Measurements from ENCODE around the gene CASQ2.

CASQ2 gene

GRCh38 chr1:115762779-115763178, 5.7 kb downstream of the CASQ2 start:
- H3K27me3 ChIP-seq (replicated peaks): no peaks in the 10 kb centered on the region
- in situ Hi-C loops (cut with HindIII; ENCODE audit: low pct_ligation_motif_present, low sequenced_read_pairs): no loop called here
- H3K36me3 ChIP-seq (replicated peaks): no peaks in the 10 kb centered on the region
- no peak overlapping the region for H3K4me3 ChIP-seq (ENCODE audit: low read depth, low read length)
- DNase-seq: no peak
- no peak for TF ChIP-seq CTCF (IDR thresholded peaks at IDR 0.05; ENCODE audit: low read depth, low read length, missing control alignments)
- H3K27ac ChIP-seq: no peak overlapping the region

GRCh38 chr1:115761601-115762302, 6.8 kb downstream of the CASQ2 start:
- Histone ChIP-seq H3K36me3 (replicated peaks) (no peaks in the 10 kb centered on the region), H3K27ac (no peak overlapping the region), H3K27me3 (replicated peaks) (no peaks in the 10 kb centered on the region), H3K4me3 (ENCODE audit: low read depth, low read length) (no peak overlapping the region)
- in situ Hi-C loops (cut with HindIII; ENCODE audit: low pct_ligation_motif_present, low sequenced_read_pairs): no loop called here
- DNase-seq: no peak
- TF ChIP-seq CTCF (IDR thresholded peaks at IDR 0.05; ENCODE audit: low read depth, low read length, missing control alignments): no peak

GRCh38 chr1:115757856-115758255, 10.7 kb downstream of the CASQ2 start:
- peaks cover 3% of the 10 kb centered on the region for H3K27me3 ChIP-seq (replicated peaks)
- H3K36me3 ChIP-seq (replicated peaks): no peaks in the 10 kb centered on the region
- TF ChIP-seq CTCF (IDR thresholded peaks at IDR 0.05; ENCODE audit: low read depth, low read length, missing control alignments): no peak
- H3K4me3 ChIP-seq (ENCODE audit: low read depth, low read length): no peak overlapping the region
- in situ Hi-C loops (cut with HindIII; ENCODE audit: low pct_ligation_motif_present, low sequenced_read_pairs): no loop called here
- DNase-seq: no peak
- H3K27ac ChIP-seq: no peak overlapping the region

- in situ Hi-C loops (cut with HindIII; ENCODE audit: low pct_ligation_motif_present, low sequenced_read_pairs): no loop called here
- no peaks in the 10 kb centered on the region for H3K36me3 ChIP-seq (replicated peaks)
- no peak overlapping the region for H3K27ac ChIP-seq
- H3K27me3 ChIP-seq (replicated peaks): peaks cover 3% of the 10 kb centered on the region
- no peak for DNase-seq
- no peak for TF ChIP-seq CTCF (IDR thresholded peaks at IDR 0.05; ENCODE audit: low read depth, low read length, missing control alignments)
- no peak overlapping the region for H3K4me3 ChIP-seq (ENCODE audit: low read depth, low read length)
These were observed 11.2 kb downstream of the CASQ2 start for GRCh38 chr1:115757326-115757725.

GRCh38 chr1:115755456-115756370, 12.8 kb downstream of the CASQ2 start:
- no peak for DNase-seq
- Histone ChIP-seq H3K27ac (no peak overlapping the region), H3K27me3 (replicated peaks) (peaks cover 5% of the 10 kb centered on the region), H3K4me3 (ENCODE audit: low read depth, low read length) (no peak overlapping the region), H3K36me3 (replicated peaks) (no peaks in the 10 kb centered on the region)
- in situ Hi-C loops (cut with HindIII; ENCODE audit: low pct_ligation_motif_present, low sequenced_read_pairs): no loop called here
- TF ChIP-seq CTCF (IDR thresholded peaks at IDR 0.05; ENCODE audit: low read depth, low read length, missing control alignments): no peak
